LoVo (cell line): ENCODE measurements around the gene LRRC73.
"Not testable (repeated sequence)": the region's sequence is repeated elsewhere in the genome, so short reads cannot be mapped to it uniquely, and the experiment has no call there.

Experiments used
- DNase-seq: peaks from one replicate; pipeline ENCODE4 v3.0.0-alpha.2; 2016; ENCODE audit warnings: low spot score

Gene LRRC73

GRCh38 chr6:43460032-43460431 lies 50.1 kb downstream of the LRRC73 start:
- DNase-seq, result no peak

- DNase-seq, result no peak
Measured at GRCh38 chr6:43459535-43459934, 50.6 kb downstream of the LRRC73 start.

DNA sequence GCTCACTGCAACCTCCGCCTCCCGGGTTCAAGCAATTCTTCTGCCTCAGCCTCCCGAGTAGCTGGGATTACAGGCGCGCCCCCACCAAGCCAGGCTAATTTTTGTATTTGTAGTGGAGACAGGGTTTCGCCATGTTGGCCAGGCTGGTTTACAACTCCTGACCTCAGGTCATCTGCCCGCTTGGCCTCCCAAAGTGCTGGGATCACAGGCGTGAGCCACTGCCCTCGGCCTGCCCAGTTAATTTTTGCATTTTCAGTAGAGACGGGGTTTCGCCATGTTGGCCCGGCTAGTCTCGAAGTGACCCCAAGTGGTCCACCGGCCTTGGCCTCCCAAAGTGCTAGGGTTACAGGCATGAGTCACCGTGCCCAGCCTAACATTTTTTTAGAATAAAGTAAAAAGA lies 52.0 kb downstream of the LRRC73 start:
- not testable (repeated sequence) for DNase-seq

DNA sequence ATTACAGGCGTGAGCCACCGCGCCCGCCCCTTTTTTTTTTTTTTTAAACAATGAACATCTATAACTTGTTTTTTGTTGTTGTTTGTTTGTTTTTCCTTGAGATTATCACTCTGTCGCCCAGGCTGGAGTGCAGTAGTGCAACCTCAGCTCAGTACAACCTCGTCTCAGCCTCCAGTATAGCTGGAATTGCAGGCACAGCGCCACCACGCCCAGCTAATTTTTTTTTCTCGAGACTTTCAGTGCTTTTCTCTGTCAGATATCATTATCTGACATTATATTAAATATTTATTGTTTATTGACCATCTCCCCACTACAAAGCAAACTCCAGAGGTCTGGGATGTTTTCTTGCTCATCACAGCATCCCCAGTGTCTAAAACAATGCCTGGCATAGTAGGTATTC lies 52.5 kb downstream of the LRRC73 start:
- DNase-seq, result no peak
